Ishikawa (cell line): Measurements from ENCODE around the gene SETBP1.

Experiments
- CEBPB ChIP-seq: IDR thresholded peaks from 2 replicates; pipeline ENCODE4 v1.6.1; 2012
- CREB1 ChIP-seq: IDR thresholded peaks from 2 replicates; pipeline ENCODE4 v1.6.1; 2012; ENCODE audit warnings: low read depth
- EGR1 ChIP-seq: IDR thresholded peaks from 2 replicates; pipeline ENCODE4 v1.6.1; 2012
- EP300 ChIP-seq: IDR thresholded peaks from 2 replicates; pipeline ENCODE4 v1.6.1; 2012; ENCODE audit warnings: borderline replicate concordance
- FOXM1 ChIP-seq: IDR thresholded peaks from 2 replicates; pipeline ENCODE4 v1.6.1; 2012; ENCODE audit warnings: low read depth, borderline replicate concordance
- NFIC ChIP-seq: IDR thresholded peaks from 2 replicates; pipeline ENCODE4 v1.6.1; 2012
- RAD21 ChIP-seq: IDR thresholded peaks from 2 replicates; pipeline ENCODE4 v1.6.1; 2012; ENCODE audit warnings: low read depth
- TAF1 ChIP-seq: IDR thresholded peaks from 2 replicates; pipeline ENCODE4 v1.6.1; 2012; ENCODE audit warnings: low read depth, mild to moderate bottlenecking
- TCF12 ChIP-seq: IDR thresholded peaks from 2 replicates; pipeline ENCODE4 v1.6.1; 2012; ENCODE audit warnings: low read depth
- TEAD4 ChIP-seq: IDR thresholded peaks from 2 replicates; pipeline ENCODE4 v1.6.1; 2012
- YY1 ChIP-seq: IDR thresholded peaks from 2 replicates; pipeline ENCODE4 v1.6.1; 2012; ENCODE audit warnings: low read depth
- TF ChIP-seq, protein P1 (sequence below): IDR thresholded peaks from 2 replicates; pipeline ENCODE4 v1.6.1; 2012; ENCODE audit warnings: low read depth, mild to moderate bottlenecking
- TF ChIP-seq, protein P2 (sequence below): IDR thresholded peaks from 2 replicates; pipeline ENCODE4 v1.6.1; 2012
- TF ChIP-seq, protein P3 (sequence below): IDR thresholded peaks from 2 replicates; pipeline ENCODE4 v1.6.1; 2012

DNA sequence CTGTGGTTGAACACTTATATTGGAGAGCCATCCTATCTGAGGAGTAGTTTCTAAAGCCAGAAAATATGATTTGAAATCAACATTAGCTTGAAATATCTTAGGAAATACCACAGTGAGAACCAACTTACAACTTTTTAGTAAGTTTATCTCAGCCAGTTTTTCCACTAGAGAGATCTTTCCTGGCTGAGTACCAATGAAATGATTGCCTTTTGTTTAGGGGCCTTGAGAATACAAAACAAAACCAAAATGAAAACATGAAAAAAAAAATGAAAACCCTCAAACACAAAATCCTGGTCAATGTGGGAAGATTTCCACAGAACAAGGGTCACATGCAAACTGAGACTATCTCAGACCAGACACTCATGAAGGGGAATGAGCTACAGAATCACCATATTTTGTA, 429.0 kb downstream of the SETBP1 start:
- TF ChIP-seq FOXM1: no peak
- TF ChIP-seq, protein P1, sequence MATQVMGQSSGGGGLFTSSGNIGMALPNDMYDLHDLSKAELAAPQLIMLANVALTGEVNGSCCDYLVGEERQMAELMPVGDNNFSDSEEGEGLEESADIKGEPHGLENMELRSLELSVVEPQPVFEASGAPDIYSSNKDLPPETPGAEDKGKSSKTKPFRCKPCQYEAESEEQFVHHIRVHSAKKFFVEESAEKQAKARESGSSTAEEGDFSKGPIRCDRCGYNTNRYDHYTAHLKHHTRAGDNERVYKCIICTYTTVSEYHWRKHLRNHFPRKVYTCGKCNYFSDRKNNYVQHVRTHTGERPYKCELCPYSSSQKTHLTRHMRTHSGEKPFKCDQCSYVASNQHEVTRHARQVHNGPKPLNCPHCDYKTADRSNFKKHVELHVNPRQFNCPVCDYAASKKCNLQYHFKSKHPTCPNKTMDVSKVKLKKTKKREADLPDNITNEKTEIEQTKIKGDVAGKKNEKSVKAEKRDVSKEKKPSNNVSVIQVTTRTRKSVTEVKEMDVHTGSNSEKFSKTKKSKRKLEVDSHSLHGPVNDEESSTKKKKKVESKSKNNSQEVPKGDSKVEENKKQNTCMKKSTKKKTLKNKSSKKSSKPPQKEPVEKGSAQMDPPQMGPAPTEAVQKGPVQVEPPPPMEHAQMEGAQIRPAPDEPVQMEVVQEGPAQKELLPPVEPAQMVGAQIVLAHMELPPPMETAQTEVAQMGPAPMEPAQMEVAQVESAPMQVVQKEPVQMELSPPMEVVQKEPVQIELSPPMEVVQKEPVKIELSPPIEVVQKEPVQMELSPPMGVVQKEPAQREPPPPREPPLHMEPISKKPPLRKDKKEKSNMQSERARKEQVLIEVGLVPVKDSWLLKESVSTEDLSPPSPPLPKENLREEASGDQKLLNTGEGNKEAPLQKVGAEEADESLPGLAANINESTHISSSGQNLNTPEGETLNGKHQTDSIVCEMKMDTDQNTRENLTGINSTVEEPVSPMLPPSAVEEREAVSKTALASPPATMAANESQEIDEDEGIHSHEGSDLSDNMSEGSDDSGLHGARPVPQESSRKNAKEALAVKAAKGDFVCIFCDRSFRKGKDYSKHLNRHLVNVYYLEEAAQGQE: no peak
- no peak for TF ChIP-seq EGR1
- TF ChIP-seq TAF1: no peak
- no peak for TF ChIP-seq RAD21
- TF ChIP-seq YY1: no peak
- TF ChIP-seq, protein P2, sequence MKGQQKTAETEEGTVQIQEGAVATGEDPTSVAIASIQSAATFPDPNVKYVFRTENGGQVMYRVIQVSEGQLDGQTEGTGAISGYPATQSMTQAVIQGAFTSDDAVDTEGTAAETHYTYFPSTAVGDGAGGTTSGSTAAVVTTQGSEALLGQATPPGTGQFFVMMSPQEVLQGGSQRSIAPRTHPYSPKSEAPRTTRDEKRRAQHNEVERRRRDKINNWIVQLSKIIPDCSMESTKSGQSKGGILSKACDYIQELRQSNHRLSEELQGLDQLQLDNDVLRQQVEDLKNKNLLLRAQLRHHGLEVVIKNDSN: no peak
- no peak for TF ChIP-seq EP300
- TF ChIP-seq, protein P3, sequence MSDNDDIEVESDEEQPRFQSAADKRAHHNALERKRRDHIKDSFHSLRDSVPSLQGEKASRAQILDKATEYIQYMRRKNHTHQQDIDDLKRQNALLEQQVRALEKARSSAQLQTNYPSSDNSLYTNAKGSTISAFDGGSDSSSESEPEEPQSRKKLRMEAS: no peak
- TF ChIP-seq CREB1: no peak
- TF ChIP-seq CEBPB: no peak
- TF ChIP-seq TEAD4: no peak
- TF ChIP-seq NFIC: no peak
- no peak for TF ChIP-seq TCF12
